GM19240 (cell line): Measurements from ENCODE around the gene PLB1.

Source experiments
- DNase-seq: peaks from one replicate; pipeline ENCODE4 v3.0.0; 2011; ENCODE audit warnings: low spot score; ENCODE audit not compliant: insufficient read length

The PLB1 gene, protein sequence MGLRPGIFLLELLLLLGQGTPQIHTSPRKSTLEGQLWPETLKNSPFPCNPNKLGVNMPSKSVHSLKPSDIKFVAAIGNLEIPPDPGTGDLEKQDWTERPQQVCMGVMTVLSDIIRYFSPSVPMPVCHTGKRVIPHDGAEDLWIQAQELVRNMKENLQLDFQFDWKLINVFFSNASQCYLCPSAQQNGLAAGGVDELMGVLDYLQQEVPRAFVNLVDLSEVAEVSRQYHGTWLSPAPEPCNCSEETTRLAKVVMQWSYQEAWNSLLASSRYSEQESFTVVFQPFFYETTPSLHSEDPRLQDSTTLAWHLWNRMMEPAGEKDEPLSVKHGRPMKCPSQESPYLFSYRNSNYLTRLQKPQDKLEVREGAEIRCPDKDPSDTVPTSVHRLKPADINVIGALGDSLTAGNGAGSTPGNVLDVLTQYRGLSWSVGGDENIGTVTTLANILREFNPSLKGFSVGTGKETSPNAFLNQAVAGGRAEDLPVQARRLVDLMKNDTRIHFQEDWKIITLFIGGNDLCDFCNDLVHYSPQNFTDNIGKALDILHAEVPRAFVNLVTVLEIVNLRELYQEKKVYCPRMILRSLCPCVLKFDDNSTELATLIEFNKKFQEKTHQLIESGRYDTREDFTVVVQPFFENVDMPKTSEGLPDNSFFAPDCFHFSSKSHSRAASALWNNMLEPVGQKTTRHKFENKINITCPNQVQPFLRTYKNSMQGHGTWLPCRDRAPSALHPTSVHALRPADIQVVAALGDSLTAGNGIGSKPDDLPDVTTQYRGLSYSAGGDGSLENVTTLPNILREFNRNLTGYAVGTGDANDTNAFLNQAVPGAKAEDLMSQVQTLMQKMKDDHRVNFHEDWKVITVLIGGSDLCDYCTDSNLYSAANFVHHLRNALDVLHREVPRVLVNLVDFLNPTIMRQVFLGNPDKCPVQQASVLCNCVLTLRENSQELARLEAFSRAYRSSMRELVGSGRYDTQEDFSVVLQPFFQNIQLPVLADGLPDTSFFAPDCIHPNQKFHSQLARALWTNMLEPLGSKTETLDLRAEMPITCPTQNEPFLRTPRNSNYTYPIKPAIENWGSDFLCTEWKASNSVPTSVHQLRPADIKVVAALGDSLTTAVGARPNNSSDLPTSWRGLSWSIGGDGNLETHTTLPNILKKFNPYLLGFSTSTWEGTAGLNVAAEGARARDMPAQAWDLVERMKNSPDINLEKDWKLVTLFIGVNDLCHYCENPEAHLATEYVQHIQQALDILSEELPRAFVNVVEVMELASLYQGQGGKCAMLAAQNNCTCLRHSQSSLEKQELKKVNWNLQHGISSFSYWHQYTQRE (N-terminal part only)

DNA sequence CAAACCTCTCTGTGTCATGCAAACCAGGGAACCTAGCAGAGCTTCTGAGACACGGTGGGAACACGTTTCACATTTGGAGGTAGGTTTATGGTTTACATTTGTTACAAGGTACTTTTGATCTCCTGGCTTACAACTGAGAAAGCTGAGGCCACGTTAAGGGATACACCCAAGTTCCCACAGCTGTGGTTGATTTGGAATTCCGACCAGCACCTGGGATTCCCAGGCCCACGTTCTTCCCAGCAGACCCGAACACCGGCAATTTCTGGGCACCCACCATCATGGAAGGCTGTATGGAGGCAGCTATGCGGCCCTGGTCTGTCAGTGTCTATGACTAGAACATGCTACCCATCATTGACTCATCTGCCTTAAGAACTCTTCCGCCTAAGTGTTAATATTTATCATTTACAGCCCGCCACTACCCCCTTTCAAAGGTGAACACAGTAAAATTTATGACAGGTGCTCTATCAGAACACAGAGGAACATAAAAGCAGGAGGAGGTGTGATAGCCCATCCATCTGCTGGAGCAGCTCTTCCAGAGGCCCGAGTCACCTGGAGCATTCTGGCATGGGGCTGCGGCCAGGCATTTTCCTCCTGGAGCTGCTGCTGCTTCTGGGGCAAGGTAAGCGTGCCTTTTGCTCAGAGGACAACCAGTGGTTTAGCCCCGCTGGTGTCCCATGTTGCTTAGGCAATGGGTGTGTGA is at the start of gene PLB1:
PLB1 (plus strand) TSS at position 510 of the 700 bp plus-strand sequence; CDS start at position 565, 55 bp downstream.
- DNase-seq, result no peak

DNA sequence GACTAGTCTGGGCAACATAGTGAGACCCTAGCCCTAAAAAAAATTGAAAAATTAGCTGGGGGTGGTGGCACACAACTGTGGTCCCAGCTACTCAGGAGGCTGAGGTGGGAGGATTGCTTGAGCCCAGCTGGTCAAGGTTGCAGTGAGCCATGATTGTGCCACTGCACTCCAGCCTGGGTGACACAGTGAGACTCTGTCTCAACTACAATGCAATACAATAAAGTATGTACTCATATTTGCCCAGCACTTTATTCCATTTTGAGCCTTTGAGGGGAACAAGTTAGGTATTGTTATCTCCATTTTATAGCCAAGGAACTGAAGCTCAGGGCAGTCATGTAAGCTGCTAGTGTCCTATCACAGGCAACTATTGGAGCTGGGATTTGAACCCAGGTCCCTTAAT is 49.3 kb upstream of the PLB1 start:
- no peak for DNase-seq

DNA sequence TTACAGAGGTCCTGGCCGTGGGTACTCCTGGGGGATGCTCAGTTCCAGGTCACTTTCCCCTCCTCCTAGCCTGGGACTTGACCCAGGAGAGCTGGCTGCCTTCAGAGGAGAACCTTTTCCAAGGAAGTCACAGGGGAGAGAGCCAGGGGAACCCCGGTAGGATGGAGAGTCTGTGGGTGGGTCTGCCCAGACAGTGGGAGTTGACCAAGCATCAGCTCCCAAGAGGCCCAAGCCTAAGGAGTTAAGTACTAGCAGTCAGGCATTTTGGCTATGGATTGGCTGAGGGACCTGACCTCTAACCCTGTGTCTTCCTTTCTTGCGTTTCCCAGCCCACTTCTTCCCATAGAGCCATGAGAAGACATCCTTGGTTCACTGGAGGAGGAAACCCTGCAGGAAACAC is 48.8 kb upstream of the PLB1 start:
- DNase-seq, result no peak

DNA sequence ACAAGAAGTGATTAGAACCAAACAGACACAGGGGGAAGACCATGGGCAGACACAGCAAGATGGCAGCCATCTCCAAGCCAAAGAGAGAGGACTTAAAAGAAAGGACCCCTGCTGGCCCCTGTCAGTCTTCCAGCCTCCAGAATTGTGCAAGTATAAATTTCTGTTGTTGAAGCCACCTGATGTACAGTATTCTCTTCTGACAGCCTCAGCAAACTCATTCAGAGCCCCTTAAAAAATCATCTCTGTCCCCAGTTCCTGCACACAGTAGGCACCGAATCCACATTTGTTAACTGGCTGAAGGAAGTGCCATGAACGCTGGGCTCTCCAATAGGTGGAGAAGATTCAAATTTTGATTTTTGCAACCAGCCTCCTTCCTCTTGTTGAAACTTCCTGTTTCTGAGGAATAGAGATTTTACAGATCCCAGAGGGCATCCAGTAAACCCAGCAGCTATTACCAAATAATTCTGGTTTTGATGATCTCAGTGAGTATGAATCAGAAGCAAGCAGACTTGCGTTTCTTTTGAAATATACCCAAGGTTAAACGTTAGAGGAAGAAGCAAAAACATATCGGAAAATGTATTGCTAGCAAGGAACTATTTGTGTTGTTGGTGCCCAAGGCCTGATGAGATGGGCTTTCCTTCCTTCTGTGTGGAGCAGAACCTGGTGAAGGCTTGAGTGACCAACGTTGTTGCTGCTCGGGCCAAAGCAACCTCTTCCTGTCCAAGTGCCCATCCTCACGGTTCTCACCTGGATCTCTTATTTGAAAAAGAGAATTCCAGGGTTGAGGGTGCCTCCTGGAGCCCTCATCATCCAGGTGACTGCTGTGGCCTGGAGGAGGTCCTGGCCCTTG is 47.7 kb upstream of the PLB1 start:
- no peak for DNase-seq

DNA sequence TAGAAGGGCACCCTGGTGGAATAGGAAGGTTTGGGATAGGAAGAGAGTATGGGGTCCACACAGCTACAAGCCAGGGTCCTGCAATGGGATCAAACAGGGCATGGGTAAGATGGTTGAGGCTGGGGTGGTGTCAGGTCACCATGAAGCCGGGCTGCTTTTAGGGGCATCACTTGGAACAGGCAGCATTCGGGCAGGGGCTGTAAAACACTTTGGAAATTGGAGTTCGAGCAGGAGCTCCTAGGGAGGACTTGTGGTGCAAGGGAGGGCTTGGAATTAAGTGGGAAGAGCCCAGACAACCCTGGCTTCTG is 47.1 kb upstream of the PLB1 start:
- DNase-seq, result no peak

DNA sequence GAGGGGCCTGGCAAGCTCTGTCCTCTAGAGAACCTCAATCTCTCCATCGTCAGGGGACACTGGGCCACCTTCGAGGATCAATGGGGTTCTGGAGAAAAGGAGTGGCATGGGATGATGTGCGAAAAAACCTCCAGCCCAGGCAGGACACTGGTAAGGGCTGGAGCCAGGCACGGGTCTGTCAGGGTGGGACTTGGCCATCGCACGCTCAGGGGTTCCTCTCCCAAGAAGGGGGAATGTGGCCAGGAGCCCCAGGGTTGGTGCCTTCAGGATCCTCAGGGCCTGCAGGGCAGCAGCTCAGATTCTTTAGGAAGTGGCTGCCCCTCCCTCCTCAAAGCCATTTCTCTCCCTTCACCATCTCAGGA is 46.8 kb upstream of the PLB1 start:
- DNase-seq, result no peak

DNA sequence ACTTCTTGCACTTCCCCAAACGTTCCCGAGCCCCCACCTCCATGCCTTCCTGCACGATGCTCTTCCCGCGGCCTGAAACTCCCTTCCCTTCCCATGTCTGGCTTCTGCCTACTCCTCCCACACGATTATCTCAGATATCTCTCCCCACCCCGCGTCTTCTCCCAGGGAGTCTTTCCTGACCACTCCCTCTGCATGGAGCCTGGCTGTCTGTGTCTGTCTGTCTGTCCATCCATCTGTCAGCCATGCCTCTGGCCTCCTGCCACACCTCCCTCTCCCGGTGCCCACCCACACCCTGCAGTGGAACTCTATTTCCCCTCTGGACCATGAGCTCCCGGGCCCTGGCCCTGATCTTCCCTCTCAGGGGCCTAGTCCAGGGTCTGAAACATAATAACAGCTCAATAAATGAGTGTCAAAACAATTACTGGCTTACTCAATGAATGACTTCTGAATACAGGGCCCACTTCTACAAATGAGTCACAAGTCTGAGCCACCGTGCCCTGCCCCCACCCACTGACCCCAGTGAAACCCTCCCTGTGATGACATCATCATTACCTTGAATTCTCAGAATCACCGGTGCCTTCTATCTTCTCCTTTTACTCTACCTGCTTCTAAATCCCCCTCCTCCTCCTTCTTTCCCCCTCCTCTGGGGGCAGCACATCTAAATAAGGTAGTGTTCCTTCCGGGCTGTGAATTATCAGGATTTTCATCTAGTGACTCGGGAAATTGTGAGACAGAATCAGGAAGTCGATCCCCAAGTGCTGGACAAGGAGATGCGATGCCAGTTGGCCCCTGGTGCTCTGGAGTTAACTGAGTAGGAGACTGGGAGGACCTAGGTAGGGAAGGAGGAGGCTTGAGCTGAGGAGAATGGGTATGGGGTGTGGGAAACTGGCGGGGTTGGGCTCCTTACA is 46.1 kb upstream of the PLB1 start:
- no peak for DNase-seq

DNA sequence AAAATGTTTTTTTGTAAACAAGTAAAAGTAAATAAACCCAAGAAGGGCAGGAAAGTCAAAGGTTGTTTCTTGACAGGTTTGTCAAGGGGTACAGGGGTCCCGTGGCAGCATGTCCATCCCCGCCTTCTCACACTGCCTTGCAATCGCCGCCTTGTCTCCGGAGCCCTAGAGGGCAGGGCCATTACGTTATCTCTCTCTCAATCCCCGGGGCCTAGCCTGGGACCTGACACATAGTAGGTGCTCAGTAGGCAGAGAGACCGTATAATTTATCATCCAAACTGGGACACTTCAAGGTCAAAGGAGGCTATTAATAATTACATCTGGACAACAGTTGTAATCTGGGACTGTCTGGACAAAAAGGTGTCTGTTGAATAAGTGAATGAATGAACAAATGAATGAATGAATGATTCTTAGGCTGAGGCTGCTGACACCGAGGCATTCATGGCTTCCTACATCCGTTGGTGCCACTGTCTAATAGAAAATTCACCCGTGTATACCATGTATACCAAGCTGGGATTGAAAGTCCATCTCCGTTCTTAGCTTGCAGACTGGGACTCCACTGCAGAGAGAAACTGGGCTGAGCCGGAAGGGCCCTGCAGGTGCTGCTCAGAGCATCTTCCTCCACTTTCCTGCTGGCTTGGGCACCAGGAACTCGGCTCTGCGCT is 44.8 kb upstream of the PLB1 start:
- no peak for DNase-seq

DNA sequence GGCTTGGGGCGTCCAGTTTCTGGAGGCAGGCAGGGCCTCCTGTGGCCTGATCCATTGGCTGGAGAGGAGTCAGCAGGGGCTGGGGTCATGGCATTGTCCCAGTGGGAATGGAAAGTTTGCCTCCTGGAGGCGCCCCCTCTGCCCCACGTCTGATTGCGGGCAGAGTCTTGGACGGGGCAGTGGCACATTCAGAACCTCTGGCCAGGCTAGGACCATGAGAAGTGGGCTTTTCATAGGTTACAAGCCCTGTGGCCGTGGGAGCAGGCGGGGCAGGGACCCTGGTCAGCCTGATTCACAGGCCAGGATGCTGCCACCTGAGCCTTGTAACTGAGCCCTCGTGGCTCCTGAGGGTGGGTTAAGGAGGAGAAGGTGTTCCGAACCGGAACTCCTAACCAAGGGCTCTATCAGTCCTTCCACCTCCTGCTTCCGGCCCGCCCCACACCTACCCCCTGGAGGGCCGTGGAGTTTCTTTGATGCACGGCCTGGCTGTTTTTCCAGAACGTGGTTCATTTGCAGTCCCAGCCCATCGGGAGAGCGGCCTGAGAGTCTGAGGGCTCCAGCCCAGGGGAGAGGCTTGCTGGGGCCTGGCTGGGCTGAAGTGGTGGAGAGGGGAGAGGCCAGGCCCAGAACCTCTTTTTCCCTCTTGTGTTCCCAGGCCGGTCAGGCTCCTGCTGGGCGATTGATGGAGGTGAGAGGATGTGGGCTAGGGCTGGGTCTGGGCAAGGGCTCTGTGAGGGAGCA is 43.9 kb upstream of the PLB1 start:
- no peak for DNase-seq

DNA sequence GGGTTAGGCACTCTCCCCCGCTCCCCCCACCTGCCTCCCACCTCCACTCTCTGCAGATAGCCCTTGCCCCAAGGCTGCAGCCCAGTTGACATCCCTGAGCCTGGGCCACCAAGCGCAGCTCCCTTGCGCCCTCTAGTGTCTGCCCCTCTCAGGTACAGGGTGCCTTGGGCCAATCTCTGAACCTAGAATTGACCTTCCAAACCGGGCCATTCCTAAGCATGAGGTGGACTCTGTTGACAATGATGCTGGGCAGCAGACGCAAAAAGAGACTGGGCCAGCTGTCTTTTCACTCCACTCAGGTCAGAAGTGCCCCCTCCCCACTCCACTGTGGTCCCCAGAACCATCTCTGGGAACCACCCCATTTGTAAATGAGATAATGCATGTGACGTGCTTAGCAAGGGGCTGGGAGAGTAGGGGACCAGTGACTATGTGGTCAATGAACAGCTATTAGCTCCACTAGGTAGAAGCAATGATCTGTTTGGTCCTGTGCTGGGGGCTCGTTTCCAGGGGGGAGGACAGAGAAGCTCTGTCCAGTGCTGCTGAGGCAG is 43.3 kb upstream of the PLB1 start:
- DNase-seq, result peak; percentile 43

DNA sequence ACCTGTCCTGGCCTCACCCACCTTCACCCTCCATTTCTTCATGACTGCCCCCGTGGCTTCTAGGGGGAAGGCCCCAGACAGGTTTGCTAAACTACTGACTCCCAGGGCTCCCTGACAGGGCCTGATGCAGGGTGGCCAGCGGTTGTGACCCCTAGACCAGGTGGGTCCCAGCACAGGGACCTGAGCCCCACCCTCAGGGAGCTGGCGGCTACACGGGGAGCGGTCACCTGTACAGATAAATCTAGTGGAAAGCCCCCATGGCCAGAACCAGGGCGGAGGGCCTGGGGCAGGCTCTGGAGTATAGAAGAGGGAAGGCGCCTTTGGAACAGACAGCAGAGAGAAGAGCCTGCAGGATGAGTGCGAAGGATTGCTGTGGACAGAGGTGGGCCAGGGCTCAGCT is 42.5 kb upstream of the PLB1 start:
- DNase-seq, result no peak

DNA sequence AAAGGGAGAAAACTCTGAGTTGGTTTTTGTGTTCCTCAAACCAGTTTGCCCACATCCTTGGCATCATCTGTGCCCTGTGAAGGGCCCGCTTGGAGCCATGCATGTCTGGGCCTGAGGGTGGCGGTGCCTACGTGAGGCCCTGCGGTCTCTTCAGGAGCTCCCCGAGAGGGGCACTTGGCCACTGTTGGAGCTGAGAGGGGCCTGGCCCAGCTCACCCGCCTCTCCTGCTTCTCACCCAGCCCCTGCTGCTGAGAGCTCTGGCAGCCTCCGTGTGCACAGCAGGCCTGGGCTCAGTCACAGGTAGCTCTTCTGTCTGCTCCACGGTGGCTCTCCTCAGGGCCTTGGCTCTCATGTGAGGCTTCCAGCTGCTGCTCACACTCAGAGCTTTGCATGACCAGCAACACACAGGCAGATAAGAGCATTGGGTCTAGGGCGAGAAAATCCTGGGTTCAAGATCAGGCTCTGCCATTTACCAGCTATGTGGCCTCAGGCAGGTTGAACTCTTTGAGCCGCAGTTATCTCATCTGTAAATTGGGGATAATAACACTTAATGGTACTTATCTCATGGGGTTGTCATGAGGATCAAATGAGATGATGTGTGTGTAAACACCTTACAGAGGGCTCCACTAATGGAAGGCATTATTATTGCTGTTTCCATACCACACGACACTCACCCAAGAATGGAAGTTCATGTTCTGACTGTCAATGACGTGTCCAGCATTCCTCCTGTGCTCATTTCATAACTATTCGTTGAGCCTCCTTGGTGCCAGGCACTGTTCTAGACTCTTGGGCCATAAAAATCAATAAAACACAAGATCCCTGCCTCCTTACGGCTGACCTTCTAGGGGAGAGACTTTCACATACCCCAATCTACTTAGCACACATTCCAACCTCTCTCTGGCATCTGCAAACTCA is 41.6 kb upstream of the PLB1 start:
- DNase-seq, result no peak

DNA sequence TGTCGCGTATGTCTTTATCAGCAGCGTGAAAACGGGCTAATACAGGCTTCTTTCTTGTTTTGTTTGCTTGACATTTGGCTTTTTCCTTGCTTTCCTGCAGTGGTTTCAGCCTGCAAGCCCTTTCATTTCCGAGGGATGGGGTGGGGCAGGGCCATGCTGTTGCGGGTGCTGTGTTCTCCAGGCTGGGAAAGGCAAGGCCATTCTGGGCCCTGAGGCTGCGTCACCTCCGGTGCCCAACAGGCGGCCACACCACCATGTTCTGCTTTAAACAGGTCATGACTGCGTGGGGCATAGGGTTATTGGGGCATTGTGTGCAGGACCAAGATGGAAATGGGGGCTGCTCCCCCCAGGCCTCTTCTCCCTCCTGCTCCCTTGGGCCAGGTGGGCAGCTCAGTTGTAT is 38.6 kb upstream of the PLB1 start:
- no peak for DNase-seq

DNA sequence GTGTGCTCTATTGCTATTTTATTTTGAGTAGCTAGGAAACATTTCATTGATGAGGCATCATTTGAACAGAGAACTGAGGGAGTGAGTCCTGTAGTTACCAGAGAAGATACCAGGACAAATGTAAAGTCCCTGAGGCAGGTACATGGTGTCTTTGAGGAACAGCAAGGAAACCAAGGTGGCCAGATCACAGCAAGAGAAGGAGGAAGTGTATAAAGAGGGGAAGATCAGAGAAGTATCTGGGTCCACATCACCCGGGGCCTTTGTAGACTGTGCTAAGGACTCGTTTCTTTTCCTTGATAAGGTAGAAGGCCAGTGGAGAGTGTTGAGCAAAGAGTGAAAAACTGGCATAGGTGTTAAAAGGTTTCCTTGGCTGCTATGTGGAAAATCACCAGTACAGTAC is 34.8 kb upstream of the PLB1 start:
- no peak for DNase-seq

DNA sequence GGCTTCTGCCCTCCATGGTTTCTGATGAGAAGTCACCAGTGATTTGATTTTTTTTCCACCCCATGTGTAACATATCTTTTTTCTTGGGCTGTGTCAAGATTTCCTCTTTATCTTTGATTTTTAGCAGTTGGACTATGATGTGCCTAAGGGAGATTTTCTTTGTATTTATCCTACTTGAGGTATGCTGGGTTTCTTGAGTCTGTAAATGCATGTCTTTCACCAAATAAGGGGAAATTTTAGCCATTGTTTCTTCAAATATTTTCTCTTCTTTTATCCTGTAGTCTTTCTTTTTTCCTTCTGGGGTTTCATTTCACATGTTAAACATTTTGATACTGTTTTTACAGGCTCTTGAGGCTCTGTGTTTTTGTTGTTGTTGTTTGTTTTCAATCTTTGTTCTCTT is 33.7 kb upstream of the PLB1 start:
- no peak for DNase-seq

DNA sequence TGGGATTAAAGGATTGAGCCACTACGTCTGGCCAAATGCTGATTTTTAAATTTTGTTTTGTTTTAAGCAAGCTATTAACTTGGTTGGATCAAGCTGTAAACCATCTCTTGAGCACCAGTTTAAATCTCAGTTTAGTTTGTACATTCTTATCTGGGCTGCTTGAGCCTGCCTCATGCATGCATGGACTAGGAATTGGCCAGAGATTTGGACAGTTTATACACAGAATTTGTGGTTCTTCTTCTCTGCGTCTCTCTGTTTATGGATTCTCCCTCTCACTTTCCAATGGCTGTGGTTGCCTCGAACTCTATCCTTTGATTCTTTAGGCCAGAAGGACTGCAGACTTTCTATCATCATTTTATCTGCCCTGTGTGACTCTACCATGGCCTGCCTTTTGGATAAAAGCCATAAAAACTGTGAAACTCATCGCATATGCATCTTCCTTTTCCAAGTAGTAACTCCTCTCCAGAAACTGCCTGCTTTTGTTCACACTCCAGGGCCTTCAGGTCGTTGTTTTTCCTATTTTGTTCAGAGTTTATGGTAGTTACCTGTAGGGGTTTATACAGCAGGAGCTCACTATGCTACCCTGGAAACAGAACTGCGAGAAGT is 32.5 kb upstream of the PLB1 start:
- no peak for DNase-seq
